GM12878 (cell line): ENCODE measurements around the gene DYNLT4.

Source experiments
- ATF2 ChIP-seq: IDR thresholded peaks from 2 replicates; pipeline ENCODE4 v1.6.1; 2012; ENCODE audit warnings: low read length, inconsistent platforms
- POLR2A ChIP-seq: IDR thresholded peaks from 2 replicates; pipeline ENCODE4 v1.6.1; 2011; ENCODE audit warnings: low read depth, mild to moderate bottlenecking, low read length
- POLR2AphosphoS5 ChIP-seq: IDR thresholded peaks from 2 replicates; pipeline ENCODE4 v1.6.1; 2011; ENCODE audit warnings: mild to moderate bottlenecking, low read length, inconsistent platforms
- RAD21 ChIP-seq: IDR thresholded peaks from 2 replicates; pipeline ENCODE4 v1.6.1; 2011; ENCODE audit warnings: mild to moderate bottlenecking, low read depth, low read length, moderate library complexity; ENCODE audit not compliant: insufficient read depth

- TF ChIP-seq RAD21 (no peak), POLR2A (no peak; the same call in none of the 2 replicates), ATF2 (no peak), POLR2AphosphoS5 (no peak; the same call in 1 of the 2 replicates)
Measured at GRCh38 chr1:44807364-44808062, 362 bp upstream of the DYNLT4 start.
